NK-92 (cell line): ENCODE results near the gene CAMKMT.

ENCODE experiments used
- DNase-seq: peaks from one replicate; lab custom pipeline; 2025; ENCODE audit not compliant: unreplicated experiment; lab: John Stamatoyannopoulos, UW

CAMKMT gene

GRCh38 chr2:44817673-44818335 is 456.1 kb downstream of the CAMKMT start:
- DNase-seq = no peak

- DNase-seq = no peak
Observed at GRCh38 chr2:44819061-44819460, 457.3 kb downstream of the CAMKMT start.

- no peak for DNase-seq
Observed at GRCh38 chr2:44821500-44821899, 459.8 kb downstream of the CAMKMT start.

GRCh38 chr2:44822174-44822573 is 460.4 kb downstream of the CAMKMT start:
- no peak for DNase-seq
